HEK293T (cell line): Measurements from ENCODE around the gene RXFP3.
"Not testable (repeated sequence)": the region's sequence is repeated elsewhere in the genome, so short reads cannot be mapped to it uniquely, and the experiment has no call there.

Experiments
- CTCF ChIA-PET: fragments of 350-600 bp; formaldehyde crosslinking; extraction: SDS; loops from one replicate; lab custom pipeline; 2021; ENCODE audit warnings: antibody characterized with exemption, inconsistent platforms; lab: Yijun Ruan, JAX
- POLR2A ChIA-PET: fragments of 350-600 bp; formaldehyde crosslinking; extraction: SDS; loops from one replicate; lab custom pipeline; 2020; ENCODE audit warnings: antibody characterized with exemption, inconsistent platforms; lab: Yijun Ruan, JAX
- DNase-seq: peaks from one replicate; pipeline ENCODE4 v3.0.0; 2012; ENCODE audit warnings: mixed read lengths; ENCODE audit errors: extremely low spot score
- ARNT ChIP-seq: fragments of 450-650 bp; IDR thresholded peaks from 2 replicates; pipeline ENCODE4 v1.6.1; 2017; ENCODE audit warnings: mild to moderate bottlenecking
- BHLHE40 ChIP-seq: fragments of 450-650 bp; IDR thresholded peaks from 2 replicates; pipeline ENCODE4 v1.6.1; 2016; ENCODE audit warnings: mild to moderate bottlenecking, moderate library complexity, borderline replicate concordance
- CTBP1 ChIP-seq: fragments of 450-650 bp; IDR thresholded peaks from 2 replicates; pipeline ENCODE4 v1.6.1; 2016; ENCODE audit warnings: borderline replicate concordance
- ELF4 ChIP-seq: fragments of 450-650 bp; IDR thresholded peaks from 2 replicates; pipeline ENCODE4 v1.6.1; 2017; ENCODE audit warnings: antibody characterized with exemption
- FOXA1 ChIP-seq: fragments of 450-650 bp; IDR thresholded peaks from 2 replicates; pipeline ENCODE4 v1.6.1; 2016; ENCODE audit warnings: mild to moderate bottlenecking
- FOXK2 ChIP-seq: fragments of 450-650 bp; IDR thresholded peaks from 2 replicates; pipeline ENCODE4 v1.6.1; 2016; ENCODE audit warnings: mild to moderate bottlenecking
- FOXM1 ChIP-seq: fragments of 450-650 bp; IDR thresholded peaks from 2 replicates; pipeline ENCODE4 v1.6.1; 2017; ENCODE audit warnings: mild to moderate bottlenecking, borderline replicate concordance
- HDGF ChIP-seq: fragments of 450-650 bp; IDR thresholded peaks from 2 replicates; pipeline ENCODE4 v1.6.1; 2017; ENCODE audit warnings: antibody characterized with exemption, borderline replicate concordance
- L3MBTL2 ChIP-seq: fragments of 450-650 bp; conservative IDR thresholded peaks from 2 replicates; pipeline ENCODE4 v1.6.1; 2016; ENCODE audit warnings: mild to moderate bottlenecking
- LEF1 ChIP-seq: fragments of 450-650 bp; IDR thresholded peaks from 2 replicates; pipeline ENCODE4 v1.6.1; 2017; ENCODE audit warnings: mild to moderate bottlenecking, borderline replicate concordance
- NFRKB ChIP-seq: fragments of 450-650 bp; IDR thresholded peaks from 2 replicates; pipeline ENCODE4 v1.6.1; 2016; ENCODE audit warnings: mild to moderate bottlenecking, moderate library complexity
- SP1 ChIP-seq: fragments of 450-650 bp; IDR thresholded peaks from 2 replicates; pipeline ENCODE4 v1.6.1; 2017
- TARDBP ChIP-seq: fragments of 450-650 bp; IDR thresholded peaks from 2 replicates; pipeline ENCODE4 v1.6.1; 2016
- ZNF384 ChIP-seq: fragments of 450-650 bp; IDR thresholded peaks from 2 replicates; pipeline ENCODE4 v1.6.1; 2016
- TF ChIP-seq, protein P1 (sequence below): fragments of 450-650 bp; IDR thresholded peaks from 2 replicates; pipeline ENCODE4 v1.6.1; 2016

Gene RXFP3

DNA sequence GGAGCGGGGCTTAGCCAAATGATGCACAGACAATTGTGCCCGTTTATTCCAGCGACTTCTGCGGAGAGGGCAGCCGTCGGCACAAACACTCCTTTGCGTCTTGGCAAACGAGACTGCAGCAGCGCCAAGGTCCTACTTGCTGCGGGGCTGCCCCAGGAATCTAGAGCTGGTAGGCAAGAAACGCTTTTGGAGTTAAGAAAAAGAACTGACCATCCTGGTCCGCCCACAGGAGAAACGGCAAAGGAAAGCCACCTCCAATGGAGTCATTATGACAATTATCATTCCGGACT is 2.3 kb downstream of the RXFP3 start:
- TF ChIP-seq BHLHE40, result no peak
- no peak for TF ChIP-seq LEF1
- no peak for TF ChIP-seq ARNT
- no peak for TF ChIP-seq FOXK2
- TF ChIP-seq, protein P1, sequence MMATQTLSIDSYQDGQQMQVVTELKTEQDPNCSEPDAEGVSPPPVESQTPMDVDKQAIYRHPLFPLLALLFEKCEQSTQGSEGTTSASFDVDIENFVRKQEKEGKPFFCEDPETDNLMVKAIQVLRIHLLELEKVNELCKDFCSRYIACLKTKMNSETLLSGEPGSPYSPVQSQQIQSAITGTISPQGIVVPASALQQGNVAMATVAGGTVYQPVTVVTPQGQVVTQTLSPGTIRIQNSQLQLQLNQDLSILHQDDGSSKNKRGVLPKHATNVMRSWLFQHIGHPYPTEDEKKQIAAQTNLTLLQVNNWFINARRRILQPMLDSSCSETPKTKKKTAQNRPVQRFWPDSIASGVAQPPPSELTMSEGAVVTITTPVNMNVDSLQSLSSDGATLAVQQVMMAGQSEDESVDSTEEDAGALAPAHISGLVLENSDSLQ, result no peak
- TF ChIP-seq ZNF384, result no peak
- TF ChIP-seq FOXA1, result no peak
- no peak for TF ChIP-seq HDGF
- no peak for TF ChIP-seq ELF4
- no peak for DNase-seq
- POLR2A ChIA-PET, result no interaction called here
- CTCF ChIA-PET, result interaction anchor here (1.0 kb wide), 1 partner anchor 31 kb away, joined by 3 read pairs; no protein-coding TSS in a partner anchor

DNA sequence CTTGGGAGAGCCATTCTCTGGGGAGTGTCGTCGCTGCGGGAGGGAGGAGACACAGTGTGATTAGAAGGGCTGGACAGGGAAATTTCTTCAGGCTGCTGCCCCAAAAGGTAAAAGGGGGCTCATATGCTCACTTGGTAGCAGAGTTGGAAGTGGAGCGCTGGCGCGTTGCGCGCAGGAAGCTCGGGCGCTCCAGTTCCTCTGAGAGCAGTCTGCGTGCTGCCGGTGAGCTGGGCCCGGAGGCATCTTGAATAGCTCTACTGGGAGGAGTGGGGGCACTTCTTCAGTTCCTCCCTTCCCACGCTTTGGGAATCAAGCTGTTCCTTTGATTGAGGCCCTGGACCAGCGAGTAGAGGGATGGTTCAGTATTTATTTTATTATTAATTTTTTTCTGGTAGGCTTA is 2.7 kb downstream of the RXFP3 start:
- TF ChIP-seq L3MBTL2 (no peak), FOXK2 (no peak), LEF1 (no peak), ELF4 (no peak), ARNT (no peak), HDGF (no peak), CTBP1 (no peak), FOXA1 (no peak)

DNA sequence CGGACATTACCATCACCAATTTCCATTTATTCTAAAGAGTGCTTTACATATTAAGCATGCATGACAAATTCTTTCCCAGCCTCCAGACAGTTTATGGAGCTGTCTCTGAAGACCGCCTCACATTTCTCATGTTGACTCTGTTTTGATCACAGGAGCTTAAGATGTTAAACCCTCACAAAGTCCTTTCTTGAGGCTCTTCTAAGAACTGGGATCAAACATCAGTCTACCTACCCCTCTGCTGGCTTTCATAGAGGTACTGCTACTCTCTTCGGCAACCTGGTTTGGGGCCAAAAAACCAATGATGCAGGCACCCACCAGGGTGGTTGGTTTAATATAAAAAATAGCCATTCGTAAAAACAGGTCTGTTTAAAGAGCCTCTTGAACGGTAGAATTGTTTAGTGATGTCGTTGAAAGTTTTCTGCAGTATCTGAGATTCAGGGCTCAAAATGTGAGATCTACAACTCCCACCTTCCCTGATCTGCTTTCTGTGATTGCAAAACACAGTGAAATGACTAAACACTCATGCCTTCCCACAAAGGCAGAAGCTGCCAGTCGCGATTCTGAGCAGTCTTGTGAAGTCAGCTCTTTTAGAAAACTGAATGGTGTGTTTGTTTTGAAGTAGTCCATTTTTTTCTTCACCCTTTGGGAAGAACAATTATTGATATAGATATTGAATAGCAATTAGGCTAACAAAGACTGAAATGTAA is 3.5 kb downstream of the RXFP3 start:
- CTCF ChIA-PET, result interaction anchor here (1.0 kb wide), 1 partner anchor 30 kb away, joined by 3 read pairs; no protein-coding TSS in a partner anchor
- no peak for DNase-seq
- TF ChIP-seq L3MBTL2 (no peak), SP1 (no peak), TARDBP (no peak), HDGF (no peak), NFRKB (no peak), ZNF384 (no peak), FOXM1 (no peak), ARNT (no peak), ELF4 (no peak), FOXK2 (no peak), CTBP1 (no peak), BHLHE40 (no peak), FOXA1 (no peak), LEF1 (no peak)
- TF ChIP-seq, protein P1, result no peak

More for the DNA sequence above, 2.7 kb downstream of the RXFP3 start:
- DNase-seq, result no peak
- POLR2A ChIA-PET, result no interaction called here
- CTCF ChIA-PET, result interaction anchor here (1.0 kb wide), 1 partner anchor 31 kb away, joined by 3 read pairs; no protein-coding TSS in a partner anchor

DNA sequence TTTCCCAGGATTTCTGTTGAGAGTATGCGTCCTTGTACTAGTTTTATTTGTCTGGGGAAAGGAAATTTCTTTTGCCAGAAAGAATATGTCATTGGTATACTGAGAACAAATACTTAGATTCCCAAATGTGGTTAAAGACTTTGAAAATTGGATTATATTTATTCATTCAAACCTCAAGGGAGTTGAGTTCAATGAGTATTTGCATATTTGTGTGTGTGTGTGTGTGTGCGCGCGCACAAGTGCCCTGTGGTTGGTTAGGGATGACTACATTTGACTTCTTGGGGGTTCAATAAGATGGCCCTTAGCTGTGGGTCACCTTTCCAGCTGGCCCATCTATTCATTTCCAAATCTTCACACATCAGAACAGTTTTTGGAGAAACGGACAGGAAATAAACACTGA is 4.9 kb downstream of the RXFP3 start:
- no peak for DNase-seq
- CTCF ChIA-PET, result no interaction called here
- POLR2A ChIA-PET, result no interaction called here
- TF ChIP-seq ELF4, result no peak
- TF ChIP-seq FOXK2, result no peak
- TF ChIP-seq, protein P1, result no peak
- TF ChIP-seq ZNF384, result no peak
- no peak for TF ChIP-seq NFRKB
- no peak for TF ChIP-seq ARNT
- TF ChIP-seq L3MBTL2, result no peak
- no peak for TF ChIP-seq FOXA1

More for the DNA sequence above, 3.5 kb downstream of the RXFP3 start:
- POLR2A ChIA-PET, result no interaction called here

DNA sequence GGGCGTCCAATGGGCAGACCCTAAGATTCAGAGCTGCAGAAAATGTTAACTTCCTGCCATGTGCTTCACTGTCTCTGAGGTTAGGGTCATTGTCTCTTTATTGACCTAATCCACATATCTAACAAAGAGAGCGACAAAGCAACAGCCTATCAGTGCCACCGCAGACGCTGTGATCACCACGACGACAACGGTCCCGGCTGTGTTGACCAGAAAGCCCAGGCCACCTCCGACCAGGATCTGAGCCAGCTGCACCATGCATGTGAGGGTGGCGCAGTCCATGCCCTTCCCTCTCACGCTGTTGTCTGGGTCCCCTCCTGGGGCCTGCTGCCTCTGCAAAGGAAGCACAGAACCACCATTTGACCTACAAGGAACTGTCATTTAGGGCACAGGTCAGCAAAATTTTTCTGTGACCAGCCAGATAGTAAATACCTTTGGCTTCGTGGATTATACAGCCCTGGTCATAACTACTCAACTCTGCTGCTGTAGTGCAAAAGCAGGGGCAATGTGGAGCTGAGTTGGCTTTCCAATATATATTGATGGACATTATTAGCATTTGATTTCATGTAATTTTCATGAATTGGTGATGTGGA is 8.5 kb downstream of the RXFP3 start:
- POLR2A ChIA-PET, result no interaction called here
- no peak for DNase-seq
- CTCF ChIA-PET, result no interaction called here
- no peak for TF ChIP-seq BHLHE40

DNA sequence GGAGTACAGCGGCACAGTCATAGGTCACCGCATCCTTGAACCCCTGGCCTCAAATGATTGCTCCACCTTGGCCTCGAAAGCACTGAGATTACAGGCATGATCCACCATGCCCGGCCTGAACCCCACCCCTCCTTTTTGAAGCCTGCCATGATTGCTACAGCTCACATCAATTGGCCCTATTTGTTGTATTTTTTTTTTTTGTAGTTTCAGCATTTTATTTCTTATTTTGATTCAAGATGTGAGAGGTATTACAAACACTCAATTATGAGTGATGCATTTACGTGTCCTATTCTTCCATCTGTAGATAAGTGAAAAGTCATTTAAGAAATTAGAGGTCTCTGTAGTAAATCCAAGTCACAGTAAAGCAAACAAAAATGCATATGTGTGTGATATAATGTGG is 16.0 kb downstream of the RXFP3 start:
- DNase-seq, POLR2A ChIA-PET, CTCF ChIA-PET: not testable (repeated sequence)

DNA sequence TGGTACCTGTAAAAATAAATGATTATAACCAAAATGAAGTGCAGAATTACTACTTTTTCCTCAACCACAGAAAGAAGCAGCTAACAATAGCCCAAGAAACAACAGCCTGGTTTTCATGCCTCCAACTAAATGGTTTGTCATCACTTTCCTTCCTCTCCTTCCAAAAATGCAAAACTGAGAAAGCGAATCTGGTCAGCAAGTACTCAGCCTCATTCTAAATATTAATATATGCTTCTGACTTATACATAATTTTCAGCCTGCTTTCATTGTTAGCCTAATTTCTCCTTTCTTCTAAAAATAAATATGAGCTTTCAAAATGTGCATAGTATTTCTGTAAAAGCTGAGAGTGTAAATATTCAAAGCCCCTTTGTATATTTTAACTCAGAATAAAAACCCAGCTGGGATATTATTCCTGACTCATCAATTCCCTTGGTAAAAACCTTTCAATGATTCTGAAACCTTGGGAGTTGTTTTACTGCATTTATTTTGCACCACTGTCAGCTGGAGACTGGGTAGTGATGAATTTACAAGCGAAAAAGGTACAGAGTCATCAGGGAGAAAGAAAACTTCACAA is 21.5 kb downstream of the RXFP3 start:
- POLR2A ChIA-PET, result no interaction called here
- TF ChIP-seq L3MBTL2 (no peak), BHLHE40 (no peak)
- DNase-seq, result no peak
- CTCF ChIA-PET, result no interaction called here
